ENCODE measurements around the gene MAD2L1.

DNA sequence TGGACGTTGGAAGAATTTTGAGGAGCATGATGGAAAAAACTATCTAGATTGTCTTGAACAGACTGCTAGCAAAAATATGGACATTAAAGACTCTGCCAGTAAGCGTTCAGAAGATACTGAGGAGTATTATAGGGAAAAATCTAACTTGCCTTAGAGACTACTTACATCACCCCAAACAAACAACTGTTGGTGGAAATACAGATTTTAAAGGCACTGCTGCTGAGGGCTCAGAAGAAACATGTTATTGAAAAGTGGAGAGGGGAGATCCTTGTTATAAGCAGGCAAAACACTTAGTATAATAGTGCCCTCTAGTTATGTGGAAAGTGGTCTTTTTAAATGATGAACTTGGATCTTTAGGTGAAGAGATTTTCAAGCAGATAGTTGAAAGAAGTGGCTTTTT lies 29.2 kb downstream of the MAD2L1 start:
- TF ChIP-seq CTCF (IDR thresholded peaks at IDR 0.05) (no peak), ZFX (IDR thresholded peaks at IDR 0.05; ENCODE audit: borderline replicate concordance) (no peak)

All from 22Rv1 (cell line).